Fibroblast of upper back skin (primary cell): ENCODE results near the gene MAP4K2.
"Not testable (repeated sequence)": the region's sequence is repeated elsewhere in the genome, so short reads cannot be mapped to it uniquely, and the experiment has no call there.

Experiments used
- DNase-seq: peaks from one replicate; pipeline ENCODE4 v3.0.0-alpha.2; 2013

Gene MAP4K2

DNA sequence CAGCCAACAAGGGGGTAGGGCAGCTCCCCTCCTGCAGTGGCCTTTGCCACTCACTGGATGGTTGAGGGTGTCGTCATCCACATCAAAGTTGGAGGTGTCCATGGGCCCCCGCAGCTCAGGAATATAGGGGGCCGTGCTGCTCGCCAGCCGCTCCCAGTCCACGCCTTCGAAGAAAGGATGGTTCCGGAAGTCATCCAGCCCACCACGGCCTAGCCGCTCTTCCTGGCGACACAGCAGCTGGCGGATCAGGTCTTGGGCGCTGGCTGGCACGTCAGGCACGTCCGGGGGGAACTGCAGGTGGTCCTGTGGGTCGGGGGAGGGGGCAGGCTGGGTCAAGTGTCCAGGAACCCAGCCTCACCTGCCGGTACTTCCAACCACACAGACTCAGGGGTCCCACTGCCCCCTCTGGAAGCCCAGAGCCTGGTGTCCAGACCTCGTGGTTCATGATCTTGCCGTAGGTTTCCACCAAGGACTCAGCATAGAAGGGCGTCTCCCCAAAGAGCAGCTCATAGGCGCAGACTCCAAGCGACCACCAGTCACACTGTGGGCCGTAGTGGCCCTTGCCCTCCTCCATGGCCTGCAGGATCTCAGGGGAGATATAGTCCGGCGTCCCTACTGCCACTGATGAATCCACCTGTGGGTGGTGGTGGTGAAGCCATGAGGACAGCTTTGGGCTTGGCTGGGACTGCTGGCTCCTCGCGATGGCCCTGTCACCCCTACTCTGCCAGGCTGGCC, 35.8 kb upstream of the MAP4K2 start:
- no peak for DNase-seq

DNA sequence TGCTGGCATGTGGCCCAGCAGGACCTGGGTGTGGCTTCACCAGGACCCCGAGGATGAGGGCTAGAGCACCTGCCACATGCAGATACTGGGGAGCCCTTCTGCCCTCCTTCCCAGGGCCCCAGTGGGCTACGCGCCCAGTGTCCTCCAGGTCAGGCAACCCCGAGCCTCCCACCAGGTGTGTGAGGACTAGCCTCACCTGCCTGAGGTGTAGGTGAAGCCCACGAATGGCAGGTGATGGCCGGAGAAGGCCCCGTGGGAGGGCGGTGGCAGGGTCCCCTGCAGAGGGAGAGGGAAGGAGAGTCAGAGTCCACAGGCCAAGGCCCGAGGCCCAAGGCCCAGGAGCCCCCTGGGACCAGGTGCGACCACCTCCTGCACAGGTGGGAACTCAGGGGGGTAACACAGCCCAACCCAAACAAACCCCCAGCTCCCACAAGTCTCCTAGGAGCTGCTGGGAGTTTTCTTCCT, 34.9 kb upstream of the MAP4K2 start:
- no peak for DNase-seq

DNA sequence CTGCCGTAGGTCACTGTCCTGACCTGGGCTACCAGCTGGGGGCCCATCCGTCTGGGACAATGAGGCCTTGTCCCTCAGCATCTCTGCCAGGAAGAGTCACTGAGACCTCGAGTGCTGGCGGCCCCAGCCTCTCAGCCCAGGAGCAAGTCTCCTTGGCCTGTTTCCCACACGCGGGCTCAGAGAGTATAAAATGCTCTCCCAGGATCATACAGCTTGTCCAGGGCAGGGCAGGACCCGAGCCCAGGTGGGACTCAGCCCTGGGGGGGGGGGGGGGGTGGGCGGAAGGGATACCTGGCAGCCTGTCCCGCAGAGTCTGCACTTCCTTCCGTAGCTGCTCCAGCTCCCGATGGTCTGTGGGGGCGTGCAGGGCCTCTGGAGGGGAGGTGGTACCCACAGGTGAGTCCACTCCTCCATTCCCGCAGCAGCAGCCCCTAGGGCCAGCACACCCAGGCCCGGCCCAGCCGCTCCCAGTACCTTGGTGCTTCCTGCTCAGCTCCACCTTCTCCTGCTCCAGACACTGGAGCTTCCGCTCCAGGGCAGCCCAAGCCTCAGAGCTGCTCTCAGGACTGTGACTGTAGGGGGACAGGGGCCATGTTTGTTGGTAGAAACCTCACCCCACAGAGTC, 33.5 kb upstream of the MAP4K2 start:
- DNase-seq = no peak

- DNase-seq = no peak
Measured at GRCh38 chr11:64835616-64836447, 32.8 kb upstream of the MAP4K2 start.

- DNase-seq = no peak
Measured at GRCh38 chr11:64834723-64835615, 32.0 kb upstream of the MAP4K2 start.

GRCh38 chr11:64834031-64834722, 31.2 kb upstream of the MAP4K2 start:
- DNase-seq = no peak

- no peak for DNase-seq
Measured at GRCh38 chr11:64833509-64833908, 30.5 kb upstream of the MAP4K2 start.

GRCh38 chr11:64833198-64833502, 30.1 kb upstream of the MAP4K2 start:
- DNase-seq = no peak

DNA sequence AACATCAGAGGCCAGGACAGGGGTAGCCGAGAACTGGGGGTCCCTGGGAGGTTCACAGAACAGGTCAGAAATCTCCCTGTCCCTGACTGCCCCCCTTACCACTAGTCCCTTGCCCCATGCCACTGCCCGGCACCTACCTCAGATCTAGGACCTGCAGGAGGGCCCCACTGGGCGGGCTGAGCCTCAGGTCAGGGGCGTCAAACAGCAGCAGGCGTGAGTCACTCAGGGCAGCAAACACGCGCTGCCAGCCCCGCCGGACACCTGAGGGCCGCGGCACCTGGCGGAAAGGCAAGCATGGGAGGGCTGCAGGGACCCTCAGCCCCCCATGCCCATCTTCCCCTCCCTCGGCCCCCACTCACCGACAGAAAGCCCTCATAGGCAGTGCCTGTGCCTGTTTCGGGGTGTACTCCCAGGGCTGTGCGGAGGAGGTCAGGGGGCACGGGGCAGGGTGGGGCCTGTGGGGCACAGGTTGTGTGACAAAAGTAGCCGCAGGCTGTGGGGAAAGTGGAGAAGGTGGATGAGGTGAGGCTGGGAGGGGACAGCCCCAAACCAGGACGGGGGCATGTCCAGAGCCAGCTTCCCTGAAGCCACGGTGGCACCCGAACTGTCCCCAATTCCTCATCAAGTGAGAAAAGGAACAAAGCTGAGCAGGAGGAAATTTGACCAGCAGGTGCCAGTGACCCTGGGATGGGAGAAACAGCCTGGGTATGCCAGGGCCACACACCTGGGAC, 29.6 kb upstream of the MAP4K2 start:
- DNase-seq = no peak

- no peak for DNase-seq
Measured at GRCh38 chr11:64831411-64831891, 28.4 kb upstream of the MAP4K2 start.

DNA sequence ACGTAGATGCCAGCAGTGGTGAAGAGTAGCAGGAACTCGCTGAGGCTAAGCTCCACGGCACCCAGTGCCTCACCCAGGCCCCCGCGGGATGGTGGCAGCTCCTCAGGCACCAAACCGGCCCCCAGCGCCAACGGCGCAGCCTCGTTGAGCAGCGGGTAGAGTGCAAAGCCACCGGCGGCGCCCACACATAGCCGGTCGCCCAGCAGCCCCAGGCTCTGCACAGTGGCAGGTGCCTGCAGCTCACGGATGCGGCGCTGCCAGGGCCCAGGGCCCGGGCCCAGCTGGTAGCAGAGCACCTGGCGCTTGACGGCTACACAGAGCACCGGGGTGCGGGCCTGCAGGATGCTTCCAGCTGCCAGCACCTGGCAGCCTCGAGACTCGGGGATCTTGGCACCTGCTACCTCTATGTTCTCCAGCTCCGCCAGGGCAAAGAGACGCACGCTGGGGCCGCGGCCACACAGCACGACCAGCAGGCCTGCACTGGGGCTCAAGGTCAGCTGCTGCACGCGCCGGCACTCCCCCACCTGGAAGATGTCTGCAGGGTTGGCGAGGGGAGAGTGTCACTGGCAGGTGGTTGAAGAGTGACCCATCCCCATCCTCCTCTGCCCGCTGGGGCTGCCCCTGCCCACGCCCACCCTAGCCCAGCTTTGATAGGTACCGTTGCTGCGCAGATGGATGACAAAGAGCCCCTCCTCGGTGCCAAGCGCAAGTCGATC, 26.7 kb upstream of the MAP4K2 start:
- DNase-seq = no peak

GRCh38 chr11:64827451-64827839, 24.4 kb upstream of the MAP4K2 start:
- no peak for DNase-seq

DNA sequence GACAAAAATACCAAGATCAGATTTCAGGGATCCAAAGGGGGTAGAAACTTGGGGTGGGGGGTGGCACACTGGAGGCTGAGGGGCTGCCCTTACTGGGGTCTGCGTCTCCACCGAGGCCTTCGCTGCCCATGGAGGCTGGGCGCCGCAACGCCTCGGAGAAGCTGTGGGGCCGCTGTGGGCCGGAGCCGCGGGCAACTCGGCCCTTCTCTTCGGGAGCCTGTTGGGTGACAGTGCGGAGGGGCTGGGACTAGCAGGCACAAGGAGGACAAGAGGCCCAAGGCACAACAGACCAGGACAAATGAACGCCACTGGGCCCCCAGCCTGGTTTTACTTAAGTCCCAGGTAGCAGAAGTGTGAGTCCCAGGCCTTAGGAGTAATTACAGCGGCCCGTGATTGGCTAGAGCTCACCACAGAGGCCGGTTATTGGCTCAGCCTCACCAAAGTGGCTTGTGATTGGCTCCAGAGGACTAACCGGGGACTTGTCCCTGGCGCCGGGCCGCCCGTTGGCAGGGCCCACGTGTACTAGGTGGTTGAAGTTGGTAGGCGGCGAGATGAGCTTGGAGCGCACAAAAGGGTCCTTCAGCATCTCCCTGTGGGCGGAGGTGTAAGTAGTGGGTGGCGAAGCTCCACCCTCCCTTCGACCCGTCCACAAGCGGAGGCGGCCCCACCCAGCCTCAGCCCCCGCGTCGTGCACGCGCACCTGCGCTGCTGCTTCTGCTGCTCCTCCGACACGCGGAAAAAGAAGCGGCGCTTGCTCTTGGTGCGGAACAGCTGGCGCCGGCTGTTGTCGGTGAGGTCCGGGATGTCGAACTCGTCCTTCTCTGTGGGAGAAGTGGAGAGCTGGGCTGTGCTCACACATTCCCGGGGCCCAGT, 23.8 kb upstream of the MAP4K2 start:
- DNase-seq = no peak

DNA sequence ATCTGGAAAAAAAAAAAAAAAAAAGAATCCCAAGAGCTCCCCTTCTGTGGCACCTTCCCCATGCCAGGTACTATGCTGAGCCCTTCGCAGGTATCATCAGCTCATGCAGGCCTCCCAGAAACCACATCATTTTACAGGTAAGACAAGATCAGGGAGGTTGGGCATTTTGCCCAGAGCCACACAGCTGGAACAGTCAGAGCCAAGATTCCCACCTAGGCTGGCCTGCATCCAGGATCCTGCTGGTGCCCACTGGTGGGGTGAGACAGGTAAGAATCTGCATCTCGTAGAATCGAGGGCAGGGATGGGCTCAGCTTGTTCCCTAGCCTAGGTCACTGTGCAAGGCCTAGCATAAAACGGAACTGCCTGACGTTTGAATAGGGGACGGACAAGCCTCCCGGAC, 23.0 kb upstream of the MAP4K2 start:
- no peak for DNase-seq

DNA sequence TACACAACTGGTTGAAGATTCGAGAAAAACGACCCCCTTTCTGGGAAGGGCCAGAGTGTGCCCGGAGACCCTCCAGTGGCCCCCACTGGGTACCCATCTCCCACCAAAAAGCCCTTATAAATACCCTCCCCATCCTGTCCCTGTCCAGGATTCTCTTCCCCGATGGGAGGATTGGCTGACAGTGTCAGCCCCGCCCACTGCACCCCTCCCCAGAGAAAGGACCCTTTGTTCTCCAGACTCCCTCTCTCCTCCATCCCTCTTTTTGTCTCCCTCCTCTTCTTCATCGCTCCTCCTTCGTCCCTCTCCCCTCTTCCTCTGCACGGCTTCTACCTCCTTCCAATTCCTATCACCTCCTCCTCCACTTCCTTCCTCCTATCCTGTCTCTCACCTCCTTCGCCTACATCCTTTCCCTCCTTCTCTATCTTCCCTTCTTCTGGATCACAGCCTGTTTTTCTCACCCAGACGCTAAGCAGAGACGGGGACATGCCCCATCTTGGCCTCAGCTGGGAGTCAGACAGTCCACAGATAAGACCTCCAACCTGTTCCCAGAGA, 20.6 kb upstream of the MAP4K2 start:
- DNase-seq = no peak

DNA sequence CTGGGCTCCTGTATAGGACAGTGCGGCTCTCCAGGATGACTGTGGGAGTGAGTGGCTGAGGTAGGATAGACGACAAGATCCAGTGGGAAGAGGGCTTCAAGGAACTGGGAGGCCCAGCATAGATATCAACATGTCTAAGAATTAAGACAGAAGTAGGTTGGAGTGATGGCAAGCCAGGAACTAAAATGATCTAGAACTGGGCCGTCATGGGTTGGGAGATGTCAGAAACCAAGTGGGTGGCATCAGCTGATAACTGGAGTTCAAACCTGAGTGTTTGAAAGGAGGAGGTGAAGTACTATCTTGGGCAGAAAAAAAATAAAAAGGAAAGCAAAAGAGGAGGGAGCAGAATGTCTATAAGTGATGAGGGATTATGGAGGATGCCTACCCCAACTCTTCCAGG, 14.5 kb upstream of the MAP4K2 start:
- DNase-seq = no peak

- DNase-seq = not testable (repeated sequence)
Measured at GRCh38 chr11:64815433-64815832, 12.4 kb upstream of the MAP4K2 start.

DNA sequence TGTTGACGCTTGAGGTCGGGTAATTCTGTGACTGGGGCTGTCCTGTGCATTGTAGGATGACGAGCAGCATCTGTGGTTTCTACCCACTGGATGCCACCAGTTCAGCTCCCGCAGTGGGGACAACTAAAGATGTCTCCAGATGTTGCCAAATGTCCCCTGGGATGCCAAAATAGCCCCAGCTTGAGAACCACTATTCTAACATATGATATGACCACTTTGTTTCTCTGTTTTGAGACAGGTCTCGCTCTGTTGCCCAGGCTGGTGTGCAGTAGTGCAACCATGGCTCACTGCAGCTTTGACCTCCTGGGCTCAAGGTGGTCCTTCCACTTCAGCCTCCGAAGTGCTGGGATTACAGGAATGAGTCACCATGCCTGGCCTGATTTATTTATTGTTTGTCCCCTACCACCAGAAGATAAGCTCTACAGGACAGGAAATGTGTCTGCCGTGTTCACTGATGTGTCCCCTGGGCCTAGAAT, 11.7 kb upstream of the MAP4K2 start:
- DNase-seq = no peak

DNA sequence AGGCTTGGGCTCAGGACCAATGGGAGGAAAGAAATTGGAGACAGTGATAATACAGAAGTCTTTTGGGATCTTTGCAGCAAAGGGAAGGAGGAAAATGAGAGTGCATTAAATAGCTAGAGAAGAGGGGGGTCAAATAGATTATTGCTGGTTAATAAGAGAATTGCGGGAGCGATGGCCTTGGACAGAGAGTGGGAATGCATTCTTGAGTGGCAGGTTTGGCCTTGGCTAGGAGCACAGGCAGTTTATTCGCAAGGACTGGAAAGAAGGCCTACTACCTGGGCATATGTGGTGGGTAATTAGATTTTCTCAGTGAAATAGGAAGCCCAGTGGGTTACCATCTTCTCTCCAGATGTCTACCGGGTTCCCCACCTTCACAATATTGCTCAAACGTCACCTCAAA, 10.8 kb upstream of the MAP4K2 start:
- no peak for DNase-seq
